ENCODE measurements around the gene MAGI2.

MAGI2 gene

DNA sequence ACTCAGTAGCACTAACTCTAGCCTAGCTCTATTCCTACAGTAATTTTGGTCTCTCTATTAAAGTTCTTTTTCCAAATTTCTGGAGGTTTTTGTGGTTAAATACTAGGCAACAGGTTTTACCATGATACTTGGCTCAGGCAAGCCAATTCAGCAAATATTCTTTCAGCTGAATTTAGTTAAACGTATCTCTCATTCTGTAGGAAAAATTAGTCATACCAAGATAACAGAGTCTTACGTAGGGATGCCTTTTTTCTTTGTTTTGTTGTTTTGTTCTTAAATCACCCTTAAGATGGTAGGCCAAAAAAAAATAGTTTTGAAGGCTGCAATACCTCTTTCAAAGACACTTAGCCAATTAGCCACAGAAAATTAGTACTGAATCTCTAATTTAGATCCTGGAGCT is 180.5 kb downstream of the MAGI2 start:
- no peaks in the 10 kb centered on the region for H3K9me3 ChIP-seq (ENCODE audit: insufficient read depth, low read length)
- H4K20me1 ChIP-seq (ENCODE audit: low read depth, low read length), result 0 out of 2 replicates have a peak, but pooled peaks cover 3% of the 10 kb centered on the region
- no peak overlapping the region for H3K4me3 ChIP-seq (ENCODE audit: insufficient read depth, low read length, poor library complexity, severe bottlenecking)
- no peaks in the 10 kb centered on the region for H3K27me3 ChIP-seq (ENCODE audit: low read length)
- H3K9me2 ChIP-seq (replicated peaks; ENCODE audit: insufficient read depth, low read length), result no peaks in the 10 kb centered on the region
- no peaks in the 10 kb centered on the region for H3F3A ChIP-seq (ENCODE audit: insufficient read depth)
- H2AFZ ChIP-seq (ENCODE audit: low read depth, low read length, severe bottlenecking), result no peak overlapping the region
- no peaks in the 10 kb centered on the region for H3K36me3 ChIP-seq (ENCODE audit: low read length)
- no peak overlapping the region for H3K27ac ChIP-seq (ENCODE audit: low read depth, low read length)
- no peak overlapping the region for H3K4me2 ChIP-seq (ENCODE audit: low read depth, low read length, poor library complexity, severe bottlenecking)
- H3K9ac ChIP-seq (ENCODE audit: low read length), result no peak overlapping the region
- H3K79me2 ChIP-seq (ENCODE audit: insufficient read depth, low read length), result no peaks in the 10 kb centered on the region
- TF ChIP-seq EZH2phosphoT487 (conservative IDR thresholded peaks at IDR 0.05; ENCODE audit: low read length), result no peak
- TF ChIP-seq, protein P1, sequence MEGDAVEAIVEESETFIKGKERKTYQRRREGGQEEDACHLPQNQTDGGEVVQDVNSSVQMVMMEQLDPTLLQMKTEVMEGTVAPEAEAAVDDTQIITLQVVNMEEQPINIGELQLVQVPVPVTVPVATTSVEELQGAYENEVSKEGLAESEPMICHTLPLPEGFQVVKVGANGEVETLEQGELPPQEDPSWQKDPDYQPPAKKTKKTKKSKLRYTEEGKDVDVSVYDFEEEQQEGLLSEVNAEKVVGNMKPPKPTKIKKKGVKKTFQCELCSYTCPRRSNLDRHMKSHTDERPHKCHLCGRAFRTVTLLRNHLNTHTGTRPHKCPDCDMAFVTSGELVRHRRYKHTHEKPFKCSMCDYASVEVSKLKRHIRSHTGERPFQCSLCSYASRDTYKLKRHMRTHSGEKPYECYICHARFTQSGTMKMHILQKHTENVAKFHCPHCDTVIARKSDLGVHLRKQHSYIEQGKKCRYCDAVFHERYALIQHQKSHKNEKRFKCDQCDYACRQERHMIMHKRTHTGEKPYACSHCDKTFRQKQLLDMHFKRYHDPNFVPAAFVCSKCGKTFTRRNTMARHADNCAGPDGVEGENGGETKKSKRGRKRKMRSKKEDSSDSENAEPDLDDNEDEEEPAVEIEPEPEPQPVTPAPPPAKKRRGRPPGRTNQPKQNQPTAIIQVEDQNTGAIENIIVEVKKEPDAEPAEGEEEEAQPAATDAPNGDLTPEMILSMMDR (IDR thresholded peaks at IDR 0.05; ENCODE audit: insufficient read depth, low read length, poor library complexity, severe bottlenecking), result no peak

DNA sequence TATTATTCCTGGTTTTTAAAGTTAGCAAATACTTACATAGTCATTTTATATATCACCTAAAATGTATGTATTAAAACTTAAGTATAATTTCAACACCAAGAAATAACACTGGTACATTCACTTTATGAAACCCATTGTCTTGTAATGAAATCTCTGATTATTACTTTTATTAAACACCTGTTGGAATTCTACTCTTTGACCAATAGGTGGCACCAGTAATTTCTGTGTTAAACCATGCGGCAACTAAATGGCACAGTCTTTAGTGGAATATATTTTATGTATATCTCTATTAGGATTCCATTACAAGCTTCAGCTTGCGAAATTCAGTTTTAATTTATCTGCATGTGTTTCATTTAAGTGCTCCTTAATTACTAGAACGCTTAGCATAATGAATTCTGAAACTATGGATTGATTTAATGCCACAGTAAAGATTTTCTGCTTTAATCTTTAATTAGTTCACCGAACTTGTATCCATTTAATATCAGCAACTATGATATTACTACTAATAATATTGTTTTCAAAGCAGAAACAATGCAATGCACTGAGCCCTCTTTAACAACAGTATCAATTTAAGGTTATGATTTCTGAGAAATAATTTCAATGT is 181.3 kb downstream of the MAGI2 start:
- no peak overlapping the region for H2AFZ ChIP-seq (ENCODE audit: low read depth, low read length, severe bottlenecking)
- H3K9ac ChIP-seq (ENCODE audit: low read length), result no peak overlapping the region
- no peaks in the 10 kb centered on the region for H3K27me3 ChIP-seq (ENCODE audit: low read length)
- 0 out of 2 replicates have a peak, but pooled peaks cover 3% of the 10 kb centered on the region for H4K20me1 ChIP-seq (ENCODE audit: low read depth, low read length)
- H3K9me2 ChIP-seq (replicated peaks; ENCODE audit: insufficient read depth, low read length), result no peaks in the 10 kb centered on the region
- no peak overlapping the region for H3K27ac ChIP-seq (ENCODE audit: low read depth, low read length)
- no peaks in the 10 kb centered on the region for H3K36me3 ChIP-seq (ENCODE audit: low read length)
- no peak overlapping the region for H3K4me2 ChIP-seq (ENCODE audit: low read depth, low read length, poor library complexity, severe bottlenecking)
- no peaks in the 10 kb centered on the region for H3K79me2 ChIP-seq (ENCODE audit: insufficient read depth, low read length)
- TF ChIP-seq, protein P1 (IDR thresholded peaks at IDR 0.05; ENCODE audit: insufficient read depth, low read length, poor library complexity, severe bottlenecking), result peak; percentile 62
- TF ChIP-seq EZH2phosphoT487 (conservative IDR thresholded peaks at IDR 0.05; ENCODE audit: low read length), result no peak
- no peaks in the 10 kb centered on the region for H3K9me3 ChIP-seq (ENCODE audit: insufficient read depth, low read length)
- H3K4me3 ChIP-seq (ENCODE audit: insufficient read depth, low read length, poor library complexity, severe bottlenecking), result no peak overlapping the region
- no peaks in the 10 kb centered on the region for H3F3A ChIP-seq (ENCODE audit: insufficient read depth)

DNA sequence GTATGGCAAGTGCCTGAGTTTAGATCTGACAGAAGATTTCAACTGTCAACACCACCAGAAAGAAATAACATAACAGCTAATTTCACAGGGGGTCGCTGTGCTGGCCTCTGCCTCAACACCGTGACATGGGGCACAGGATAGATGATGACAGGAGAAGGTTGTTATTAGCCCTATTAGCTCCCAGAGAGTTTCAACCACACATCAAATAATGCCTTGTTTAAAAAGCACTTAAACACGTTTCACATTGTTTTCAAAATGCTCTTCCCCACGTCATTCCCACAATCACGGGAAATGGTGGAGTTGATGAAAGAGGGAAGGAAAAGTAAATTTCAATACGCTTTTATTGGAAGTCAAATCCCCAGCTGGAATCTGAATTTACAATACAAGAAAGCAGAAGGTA is 184.7 kb downstream of the MAGI2 start:
- no peaks in the 10 kb centered on the region for H3K36me3 ChIP-seq (ENCODE audit: low read length)
- H3K4me3 ChIP-seq (ENCODE audit: insufficient read depth, low read length, poor library complexity, severe bottlenecking), result no peak overlapping the region
- H3F3A ChIP-seq (ENCODE audit: insufficient read depth), result no peaks in the 10 kb centered on the region
- no peaks in the 10 kb centered on the region for H3K79me2 ChIP-seq (ENCODE audit: insufficient read depth, low read length)
- no peak overlapping the region for H3K9ac ChIP-seq (ENCODE audit: low read length)
- no peak overlapping the region for H2AFZ ChIP-seq (ENCODE audit: low read depth, low read length, severe bottlenecking)
- no peaks in the 10 kb centered on the region for H3K9me2 ChIP-seq (replicated peaks; ENCODE audit: insufficient read depth, low read length)
- TF ChIP-seq EZH2phosphoT487 (conservative IDR thresholded peaks at IDR 0.05; ENCODE audit: low read length), result no peak
- TF ChIP-seq, protein P1 (IDR thresholded peaks at IDR 0.05; ENCODE audit: insufficient read depth, low read length, poor library complexity, severe bottlenecking), result no peak
- H3K27me3 ChIP-seq (ENCODE audit: low read length), result no peaks in the 10 kb centered on the region
- H3K4me2 ChIP-seq (ENCODE audit: low read depth, low read length, poor library complexity, severe bottlenecking), result no peak overlapping the region
- no peak overlapping the region for H3K27ac ChIP-seq (ENCODE audit: low read depth, low read length)
- no peaks in the 10 kb centered on the region for H3K9me3 ChIP-seq (ENCODE audit: insufficient read depth, low read length)
- H4K20me1 ChIP-seq (ENCODE audit: low read depth, low read length), result 0 out of 2 replicates have a peak, but pooled peaks cover 3% of the 10 kb centered on the region
